Cardiac fibroblast (primary cell): ENCODE data around the gene TWF2.

Experiments
- DNase-seq, 2 donors: peaks; one replicate each; pipeline versions ENCODE4 v3.0.0 to v3.0.0-alpha.2; 2010; ENCODE audit warnings: low read depth in 2 of 2
- H3K4me3 ChIP-seq, 2 donors: replicated peaks in 1 of 2; 1 replicate in 1 of 2; 2 replicates in 1 of 2; pipeline ENCODE4 v1.5.1; 2011; ENCODE audit warnings: low read depth in 2 of 2, low read length in 2 of 2, mild to moderate bottlenecking in 2 of 2, moderate library complexity in 1 of 2
- CTCF ChIP-seq: IDR thresholded peaks from one replicate; pipeline ENCODE4 v1.5.1; 2011; ENCODE audit warnings: low read depth, mild to moderate bottlenecking, low read length, inconsistent platforms

The TWF2 gene

GRCh38 chr3:52204337-52205073 is 34.5 kb downstream of the TWF2 start:
- H3K4me3 ChIP-seq, result no peak overlapping the region
- DNase-seq, result peak in 1 of 2 donors; percentile 26
- no peak for TF ChIP-seq CTCF

GRCh38 chr3:52203701-52204100 is 35.3 kb downstream of the TWF2 start:
- DNase-seq, result no peak

GRCh38 chr3:52202384-52203077 is 36.4 kb downstream of the TWF2 start:
- no peak for DNase-seq
- no peak overlapping the region for H3K4me3 ChIP-seq
- no peak for TF ChIP-seq CTCF

More at GRCh38 chr3:52203701-52204100, 35.3 kb downstream of the TWF2 start:
- H3K4me3 ChIP-seq, result no peak overlapping the region
- no peak for TF ChIP-seq CTCF

GRCh38 chr3:52200981-52201679 is 37.8 kb downstream of the TWF2 start:
- DNase-seq, result no peak
- TF ChIP-seq CTCF, result no peak
- H3K4me3 ChIP-seq, result no peak overlapping the region

- no peak for DNase-seq
- H3K4me3 ChIP-seq, result peak overlapping the region; percentile 87 to 88
- TF ChIP-seq CTCF, result no peak
These were observed 40.0 kb downstream of the TWF2 start for GRCh38 chr3:52198643-52199608.
